HL-60 (cell line): ENCODE data around the gene PPP1R11.

Experiments used
- DNase-seq, 2 experiments: peaks; one replicate each; pipeline ENCODE4 v3.0.0-alpha.2; 2010 to 2020; ENCODE audit warnings: low read depth in 1 of 2, low spot score in 1 of 2
- H3K27ac ChIP-seq: fragments of 250-450 bp; sonication (Bioruptor Pico); replicated peaks from 2 replicates; pipeline ENCODE4 v1.5.1; 2020; ENCODE audit warnings: mild to moderate bottlenecking, moderate library complexity
- H3K27me3 ChIP-seq: fragments of 250-450 bp; sonication (Bioruptor Pico); 2 replicates; pipeline ENCODE4 v1.5.1; 2021; ENCODE audit warnings: mild to moderate bottlenecking, moderate library complexity; ENCODE audit not compliant: insufficient read depth, poor library complexity, severe bottlenecking
- H3K4me3 ChIP-seq: replicated peaks from 2 replicates; pipeline ENCODE4 v1.5.1; 2011; ENCODE audit warnings: mild to moderate bottlenecking, control low read depth, low read length; ENCODE audit not compliant: insufficient read depth
- GABPA ChIP-seq: IDR thresholded peaks from 2 replicates; pipeline ENCODE4 v1.6.1; 2012; ENCODE audit warnings: low read depth
- POLR2AphosphoS5 ChIP-seq: IDR thresholded peaks from 2 replicates; pipeline ENCODE4 v1.6.1; 2012; ENCODE audit warnings: low read depth
- REST ChIP-seq: IDR thresholded peaks from 2 replicates; pipeline ENCODE4 v1.6.1; 2012; ENCODE audit warnings: low read depth; ENCODE audit not compliant: insufficient replicate concordance
- SPI1 ChIP-seq: IDR thresholded peaks from 2 replicates; pipeline ENCODE4 v1.6.1; 2012; ENCODE audit warnings: low read depth, mild to moderate bottlenecking, borderline replicate concordance
- TF ChIP-seq, protein P1 (sequence below): IDR thresholded peaks from one replicate; pipeline ENCODE4 v1.5.1; 2011; ENCODE audit warnings: low read length, control low read depth, inconsistent platforms; ENCODE audit not compliant: insufficient read depth

PPP1R11 gene

GRCh38 chr6:30100585-30101443 lies 33.8 kb downstream of the PPP1R11 start:
- no peak overlapping the region for H3K27ac ChIP-seq
- peak overlapping the region; percentile 14 for H3K4me3 ChIP-seq
- TF ChIP-seq POLR2AphosphoS5, result no peak
- no peak for TF ChIP-seq GABPA
- peaks cover 60% of the 10 kb centered on the region for H3K27me3 ChIP-seq
- DNase-seq, result peak in 1 of 2 experiments; percentile 14

DNA sequence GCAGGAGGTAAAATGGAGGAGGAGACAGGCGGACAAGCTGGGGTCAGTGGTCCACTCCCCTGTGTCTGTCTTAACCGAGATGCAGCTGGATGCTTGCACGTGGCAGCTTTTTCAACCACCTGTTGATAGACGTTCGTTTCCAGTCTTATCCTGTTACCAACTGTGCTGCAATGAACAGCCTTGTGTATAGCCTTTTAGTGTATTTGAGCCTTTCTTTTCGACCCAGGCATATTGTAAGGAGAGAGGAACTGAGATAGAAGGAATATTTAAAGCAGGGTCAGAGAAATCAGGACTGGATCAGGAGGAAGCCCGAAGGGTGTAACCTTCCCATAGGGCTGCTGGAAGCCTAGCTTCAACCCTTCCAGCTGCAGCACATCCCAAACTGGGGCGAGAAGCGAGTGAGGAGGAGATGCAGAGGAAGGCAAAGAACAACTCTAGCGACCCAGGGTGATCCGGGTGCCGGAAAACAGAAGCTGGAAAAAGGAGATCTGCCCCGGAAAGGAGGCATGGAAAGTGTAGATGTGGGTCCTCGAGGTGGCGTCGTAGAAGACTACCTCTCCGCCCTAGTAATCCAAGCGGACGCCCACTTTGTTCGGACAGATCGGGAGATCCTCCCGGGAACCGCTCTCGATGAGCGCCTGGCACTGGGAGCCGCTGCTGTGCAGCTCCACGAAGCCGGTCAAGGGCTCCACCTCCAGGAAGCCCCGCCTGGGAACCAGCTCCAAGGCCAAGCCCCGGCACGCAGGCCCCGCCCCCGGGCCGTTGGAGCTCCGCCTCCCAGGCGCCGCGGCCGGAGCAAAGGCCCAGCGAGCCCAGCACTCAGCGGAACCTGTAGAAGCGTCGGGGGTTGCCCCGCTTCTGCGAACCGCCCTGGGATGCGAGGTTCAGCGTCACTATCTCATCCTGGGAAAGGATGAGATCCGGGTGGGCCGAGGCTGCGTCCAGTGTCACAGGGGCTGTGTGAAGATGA lies 34.7 kb downstream of the PPP1R11 start:
- TF ChIP-seq POLR2AphosphoS5 (no peak), GABPA (no peak), REST (no peak), SPI1 (no peak)
- TF ChIP-seq, protein P1, sequence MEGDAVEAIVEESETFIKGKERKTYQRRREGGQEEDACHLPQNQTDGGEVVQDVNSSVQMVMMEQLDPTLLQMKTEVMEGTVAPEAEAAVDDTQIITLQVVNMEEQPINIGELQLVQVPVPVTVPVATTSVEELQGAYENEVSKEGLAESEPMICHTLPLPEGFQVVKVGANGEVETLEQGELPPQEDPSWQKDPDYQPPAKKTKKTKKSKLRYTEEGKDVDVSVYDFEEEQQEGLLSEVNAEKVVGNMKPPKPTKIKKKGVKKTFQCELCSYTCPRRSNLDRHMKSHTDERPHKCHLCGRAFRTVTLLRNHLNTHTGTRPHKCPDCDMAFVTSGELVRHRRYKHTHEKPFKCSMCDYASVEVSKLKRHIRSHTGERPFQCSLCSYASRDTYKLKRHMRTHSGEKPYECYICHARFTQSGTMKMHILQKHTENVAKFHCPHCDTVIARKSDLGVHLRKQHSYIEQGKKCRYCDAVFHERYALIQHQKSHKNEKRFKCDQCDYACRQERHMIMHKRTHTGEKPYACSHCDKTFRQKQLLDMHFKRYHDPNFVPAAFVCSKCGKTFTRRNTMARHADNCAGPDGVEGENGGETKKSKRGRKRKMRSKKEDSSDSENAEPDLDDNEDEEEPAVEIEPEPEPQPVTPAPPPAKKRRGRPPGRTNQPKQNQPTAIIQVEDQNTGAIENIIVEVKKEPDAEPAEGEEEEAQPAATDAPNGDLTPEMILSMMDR, result no peak

DNA sequence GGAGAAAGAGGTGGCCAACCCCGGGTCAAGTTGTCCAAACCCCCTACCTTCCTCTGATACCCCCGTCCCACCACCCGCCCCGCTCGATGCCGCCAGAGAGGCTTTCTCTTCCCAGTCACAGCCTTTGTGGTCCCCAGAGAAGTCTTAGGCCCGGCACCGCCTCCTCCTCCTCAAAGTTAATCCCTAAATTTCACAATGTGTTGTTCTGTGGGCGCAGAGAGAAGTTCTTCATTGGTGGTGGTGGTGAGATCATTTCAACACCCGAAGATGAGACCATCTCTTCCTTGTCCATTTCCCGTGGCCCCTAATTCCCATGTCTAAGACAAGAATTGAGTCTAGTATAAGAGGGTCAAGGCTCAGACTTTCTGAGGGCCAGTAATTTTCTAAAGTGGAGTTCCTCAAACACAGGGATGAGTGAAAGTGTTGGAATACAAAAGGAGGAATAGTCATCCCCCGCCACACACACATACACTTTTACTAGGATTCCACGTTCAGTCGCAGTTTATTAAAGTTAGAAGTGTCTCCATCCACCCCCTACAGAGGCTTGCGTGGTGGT lies 35.5 kb downstream of the PPP1R11 start:
- peaks cover 49% of the 10 kb centered on the region for H3K27me3 ChIP-seq
- DNase-seq, result peak; percentile 43 to 72
- TF ChIP-seq, protein P1, result no peak
- H3K4me3 ChIP-seq, result peak overlapping the region; percentile 56
- no peak overlapping the region for H3K27ac ChIP-seq

More for the DNA sequence above, 34.7 kb downstream of the PPP1R11 start:
- Histone ChIP-seq H3K27me3 (peaks cover 56% of the 10 kb centered on the region), H3K27ac (no peak overlapping the region), H3K4me3 (peak overlapping the region; percentile 56)
- DNase-seq, result peak; percentile 62 to 64

GRCh38 chr6:30102970-30103871 lies 36.2 kb downstream of the PPP1R11 start:
- Histone ChIP-seq H3K27me3 (peaks cover 43% of the 10 kb centered on the region), H3K4me3 (peak overlapping the region; percentile 35), H3K27ac (no peak overlapping the region)
- no peak for TF ChIP-seq POLR2AphosphoS5
- no peak for TF ChIP-seq GABPA
- TF ChIP-seq SPI1, result peak; percentile 61; the same call in 1 of the 2 replicates
- no peak for TF ChIP-seq REST
- TF ChIP-seq, protein P1, result peak; percentile 97
- DNase-seq, result peak; percentile 38 to 85
